Muscle layer of duodenum (tissue), 2 donors: Measurements from ENCODE around the gene RNF17.

ENCODE experiments used
- H3K27ac ChIP-seq: one replicate; pipeline ENCODE4 v1.7.0; 2013; ENCODE audit warnings: mild to moderate bottlenecking, low read length
- H3K27me3 ChIP-seq: one replicate; pipeline ENCODE4 v1.7.0; 2013; ENCODE audit warnings: low read depth, mild to moderate bottlenecking, control low read depth, low read length
- H3K36me3 ChIP-seq, 2 donors: one replicate each; pipeline ENCODE4 v1.7.0; 2013; ENCODE audit warnings: low read length in 2 of 2, control low read depth in 1 of 2, mild to moderate bottlenecking in 1 of 2; ENCODE audit not compliant: insufficient read depth in 2 of 2, control insufficient read depth in 1 of 2
- H3K4me1 ChIP-seq, 2 donors: one replicate each; pipeline ENCODE4 v1.7.0; 2013; ENCODE audit warnings: low read length in 2 of 2, mild to moderate bottlenecking in 2 of 2, control low read depth in 1 of 2, moderate library complexity in 1 of 2; ENCODE audit not compliant: insufficient read depth in 2 of 2, control insufficient read depth in 1 of 2
- H3K4me3 ChIP-seq, 2 donors: one replicate each; pipeline ENCODE4 v1.7.0; 2013; ENCODE audit warnings: low read length in 2 of 2, low read depth in 1 of 2, mild to moderate bottlenecking in 1 of 2
- H3K9me3 ChIP-seq, 2 donors: one replicate each; pipeline ENCODE4 v1.7.0; 2013; ENCODE audit warnings: low read length in 2 of 2, control low read depth in 1 of 2, mild to moderate bottlenecking in 1 of 2; ENCODE audit not compliant: control insufficient read depth in 1 of 2
- donor health status: healthy.

RNF17 gene, protein sequence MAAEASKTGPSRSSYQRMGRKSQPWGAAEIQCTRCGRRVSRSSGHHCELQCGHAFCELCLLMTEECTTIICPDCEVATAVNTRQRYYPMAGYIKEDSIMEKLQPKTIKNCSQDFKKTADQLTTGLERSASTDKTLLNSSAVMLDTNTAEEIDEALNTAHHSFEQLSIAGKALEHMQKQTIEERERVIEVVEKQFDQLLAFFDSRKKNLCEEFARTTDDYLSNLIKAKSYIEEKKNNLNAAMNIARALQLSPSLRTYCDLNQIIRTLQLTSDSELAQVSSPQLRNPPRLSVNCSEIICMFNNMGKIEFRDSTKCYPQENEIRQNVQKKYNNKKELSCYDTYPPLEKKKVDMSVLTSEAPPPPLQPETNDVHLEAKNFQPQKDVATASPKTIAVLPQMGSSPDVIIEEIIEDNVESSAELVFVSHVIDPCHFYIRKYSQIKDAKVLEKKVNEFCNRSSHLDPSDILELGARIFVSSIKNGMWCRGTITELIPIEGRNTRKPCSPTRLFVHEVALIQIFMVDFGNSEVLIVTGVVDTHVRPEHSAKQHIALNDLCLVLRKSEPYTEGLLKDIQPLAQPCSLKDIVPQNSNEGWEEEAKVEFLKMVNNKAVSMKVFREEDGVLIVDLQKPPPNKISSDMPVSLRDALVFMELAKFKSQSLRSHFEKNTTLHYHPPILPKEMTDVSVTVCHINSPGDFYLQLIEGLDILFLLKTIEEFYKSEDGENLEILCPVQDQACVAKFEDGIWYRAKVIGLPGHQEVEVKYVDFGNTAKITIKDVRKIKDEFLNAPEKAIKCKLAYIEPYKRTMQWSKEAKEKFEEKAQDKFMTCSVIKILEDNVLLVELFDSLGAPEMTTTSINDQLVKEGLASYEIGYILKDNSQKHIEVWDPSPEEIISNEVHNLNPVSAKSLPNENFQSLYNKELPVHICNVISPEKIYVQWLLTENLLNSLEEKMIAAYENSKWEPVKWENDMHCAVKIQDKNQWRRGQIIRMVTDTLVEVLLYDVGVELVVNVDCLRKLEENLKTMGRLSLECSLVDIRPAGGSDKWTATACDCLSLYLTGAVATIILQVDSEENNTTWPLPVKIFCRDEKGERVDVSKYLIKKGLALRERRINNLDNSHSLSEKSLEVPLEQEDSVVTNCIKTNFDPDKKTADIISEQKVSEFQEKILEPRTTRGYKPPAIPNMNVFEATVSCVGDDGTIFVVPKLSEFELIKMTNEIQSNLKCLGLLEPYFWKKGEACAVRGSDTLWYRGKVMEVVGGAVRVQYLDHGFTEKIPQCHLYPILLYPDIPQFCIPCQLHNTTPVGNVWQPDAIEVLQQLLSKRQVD (N-terminal part only)

DNA sequence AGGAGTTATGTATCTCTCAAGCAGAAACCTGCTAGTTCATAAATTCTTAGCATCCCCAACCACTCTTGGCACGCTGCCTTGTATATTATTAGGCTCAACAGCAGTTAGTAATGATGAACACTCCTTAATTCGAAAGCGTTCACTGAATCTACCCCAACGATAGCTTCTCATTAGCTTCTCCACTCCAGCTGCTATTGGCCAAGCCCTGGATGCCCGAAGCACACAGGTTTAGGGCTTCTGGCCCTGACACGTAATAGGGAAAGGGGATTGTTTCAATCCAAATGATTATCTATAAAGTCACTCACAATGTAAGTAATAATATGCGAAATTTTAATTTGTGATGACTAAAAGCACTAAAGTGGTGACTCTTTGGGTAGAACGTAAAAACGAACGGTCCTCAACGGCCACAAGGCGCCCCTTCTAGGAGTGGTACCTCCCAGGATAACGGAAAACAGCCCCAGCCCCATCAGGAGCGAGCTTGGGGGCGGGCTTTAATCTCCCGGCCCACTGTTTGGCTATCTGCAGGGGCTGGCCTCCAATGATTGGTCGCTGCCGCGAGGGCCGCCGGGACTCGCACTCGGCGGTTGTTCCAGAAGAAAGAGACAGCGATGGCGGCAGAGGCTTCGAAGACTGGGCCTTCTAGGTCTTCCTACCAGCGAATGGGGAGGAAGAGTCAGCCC lies at the start of gene RNF17:
Gene RNF17, plus strand, starts transcription at position 574 of the 680 bp plus-strand sequence. Its CDS starts 35 bp downstream, at position 609.
- Histone ChIP-seq H3K27ac (no peak within 1 kb of the TSS), H3K27me3 (no peaks in the 10 kb centered on the region), H3K9me3 (no peaks in the 10 kb centered on the region), H3K36me3 (no peaks in the 10 kb centered on the region), H3K4me1 (no peaks in the 10 kb centered on the region), H3K4me3 (no peak within 1 kb of the TSS)

DNA sequence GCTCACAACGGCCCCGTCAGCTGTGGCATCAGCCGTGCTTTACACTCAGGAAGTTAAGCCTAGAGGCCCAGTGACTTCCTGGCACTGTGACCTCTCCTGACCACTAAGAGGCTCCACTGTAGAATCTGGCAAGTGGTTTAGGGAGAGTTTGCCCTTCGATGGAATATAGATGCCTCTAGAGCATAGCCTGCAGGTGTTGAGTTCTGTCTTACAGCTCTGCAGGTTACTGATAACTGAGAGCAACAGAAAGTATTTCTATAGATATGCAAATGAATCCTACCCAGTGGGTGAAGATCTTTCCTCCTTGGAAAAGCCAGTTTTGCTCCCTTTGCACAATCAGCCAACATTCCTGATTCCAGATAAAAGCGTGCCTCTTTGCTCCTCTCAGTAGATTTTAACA lies 48.0 kb upstream of the RNF17 start:
- H3K4me3 ChIP-seq, result no peak overlapping the region
- no peak overlapping the region for H3K27ac ChIP-seq
- peaks cover 0 to 4% of the 10 kb centered on the region in 2 donors for H3K4me1 ChIP-seq
- no peaks in the 10 kb centered on the region for H3K27me3 ChIP-seq
- H3K36me3 ChIP-seq, result no peaks in the 10 kb centered on the region
- no peaks in the 10 kb centered on the region for H3K9me3 ChIP-seq

DNA sequence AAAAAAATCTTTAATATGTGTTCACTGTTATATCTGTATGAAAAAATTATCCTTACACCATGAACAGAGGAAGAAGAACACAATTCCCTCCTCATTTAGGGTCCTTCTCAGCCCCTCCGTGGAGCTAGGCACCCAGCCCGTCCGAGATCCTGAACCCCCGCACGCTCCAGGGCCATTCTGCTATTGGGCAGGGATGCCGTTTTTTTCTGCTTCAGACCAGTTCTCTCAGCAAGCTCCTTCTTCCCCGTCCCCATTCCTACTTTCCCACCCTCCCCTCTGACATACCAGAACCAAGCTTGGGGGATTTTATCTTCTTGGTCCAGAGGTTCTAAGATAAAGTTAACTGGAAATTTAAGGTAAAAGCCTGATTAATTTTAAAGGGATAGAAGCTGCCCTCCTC lies 47.5 kb upstream of the RNF17 start:
- no peaks in the 10 kb centered on the region for H3K36me3 ChIP-seq
- no peak overlapping the region for H3K27ac ChIP-seq
- H3K27me3 ChIP-seq, result no peaks in the 10 kb centered on the region
- H3K4me3 ChIP-seq, result no peak overlapping the region
- no peaks in the 10 kb centered on the region for H3K9me3 ChIP-seq
- peaks cover 0 to 4% of the 10 kb centered on the region in 2 donors for H3K4me1 ChIP-seq

DNA sequence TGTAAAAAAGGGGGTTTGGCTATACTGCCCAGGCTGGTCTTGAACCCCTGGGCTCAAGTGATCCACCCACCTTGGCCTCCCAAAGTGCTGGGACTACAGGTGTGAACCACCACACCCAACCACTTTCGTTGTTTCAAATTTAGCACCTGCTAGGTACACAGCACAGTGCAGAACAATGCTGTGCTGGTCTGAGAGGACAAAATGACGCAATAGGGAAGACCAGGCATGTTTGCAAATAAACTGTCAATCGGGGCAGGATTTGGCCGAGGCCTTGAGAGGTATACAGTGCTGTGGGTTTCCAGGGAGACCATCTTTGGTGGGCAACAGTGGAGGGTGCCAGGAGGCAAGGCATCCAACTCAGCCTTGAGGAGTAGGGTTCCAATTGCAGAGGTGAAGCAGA lies 46.8 kb upstream of the RNF17 start:
- Histone ChIP-seq H3K4me3 (no peak overlapping the region), H3K36me3 (no peaks in the 10 kb centered on the region), H3K4me1 (peaks cover 0 to 4% of the 10 kb centered on the region in 2 donors), H3K27ac (no peak overlapping the region), H3K9me3 (no peaks in the 10 kb centered on the region), H3K27me3 (no peaks in the 10 kb centered on the region)

DNA sequence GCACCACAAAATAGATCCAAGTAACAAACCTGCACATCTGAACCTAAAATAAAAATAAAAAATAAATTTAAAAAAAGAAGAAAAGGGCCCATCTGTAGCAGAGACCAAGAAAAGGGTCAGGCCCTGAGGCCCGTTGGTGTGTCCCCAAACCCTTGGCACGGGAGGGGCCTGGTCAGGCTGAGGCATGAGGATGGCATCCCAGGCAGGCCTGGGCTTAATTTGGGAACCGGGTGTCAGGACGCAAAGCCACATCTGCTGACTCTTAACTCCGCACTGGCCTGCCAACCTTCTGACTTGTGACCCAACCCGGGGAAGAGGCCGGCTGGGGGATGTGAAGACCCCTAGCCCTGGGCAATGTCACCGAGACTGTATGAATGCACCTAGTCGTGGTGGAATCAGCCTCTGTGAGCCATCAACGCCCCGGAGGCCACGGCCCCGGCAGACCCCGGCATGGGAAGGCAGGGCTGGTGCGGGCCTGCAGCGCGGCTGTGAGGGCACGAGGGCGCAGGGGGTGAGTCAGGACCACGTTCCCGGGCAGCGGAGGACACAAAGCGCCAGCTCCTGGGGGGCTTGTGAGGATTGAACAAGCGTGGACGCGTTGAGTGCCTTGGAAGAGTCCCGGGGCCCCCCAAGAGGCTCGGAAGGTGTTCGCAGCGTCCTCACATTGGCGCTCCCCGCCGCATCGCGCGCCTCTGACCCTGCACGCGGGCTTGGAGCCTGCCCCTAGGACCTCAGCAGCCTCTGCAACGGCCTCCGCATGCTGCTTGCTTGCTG lies 45.6 kb upstream of the RNF17 start:
- H3K36me3 ChIP-seq, result no peaks in the 10 kb centered on the region
- H3K27ac ChIP-seq, result no peak overlapping the region
- no peaks in the 10 kb centered on the region for H3K27me3 ChIP-seq
- H3K4me1 ChIP-seq, result no peaks in the 10 kb centered on the region
- H3K4me3 ChIP-seq, result no peak overlapping the region
- no peaks in the 10 kb centered on the region for H3K9me3 ChIP-seq

DNA sequence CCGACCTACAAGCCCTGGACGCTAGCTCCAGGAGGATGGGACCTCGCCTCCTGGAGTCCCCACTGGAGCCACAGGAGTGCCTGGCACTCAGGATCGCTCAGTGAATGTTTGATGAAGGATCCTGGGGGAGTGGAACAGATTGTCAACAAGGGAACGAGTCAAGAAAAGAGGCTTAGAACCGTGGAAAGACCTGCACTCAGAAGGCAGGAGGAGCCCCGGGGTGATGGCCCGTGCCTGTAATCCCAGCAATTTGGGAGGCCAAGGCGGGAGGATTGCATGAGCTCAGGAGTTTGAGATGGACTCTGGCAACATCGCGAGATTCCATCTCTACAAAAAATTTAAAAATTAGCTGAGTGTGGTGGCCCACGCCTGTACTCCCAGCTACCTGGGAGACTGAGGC lies 44.8 kb upstream of the RNF17 start:
- Histone ChIP-seq H3K27me3 (no peaks in the 10 kb centered on the region), H3K9me3 (no peaks in the 10 kb centered on the region), H3K36me3 (no peaks in the 10 kb centered on the region), H3K4me3 (no peak overlapping the region), H3K4me1 (no peaks in the 10 kb centered on the region), H3K27ac (no peak overlapping the region)

DNA sequence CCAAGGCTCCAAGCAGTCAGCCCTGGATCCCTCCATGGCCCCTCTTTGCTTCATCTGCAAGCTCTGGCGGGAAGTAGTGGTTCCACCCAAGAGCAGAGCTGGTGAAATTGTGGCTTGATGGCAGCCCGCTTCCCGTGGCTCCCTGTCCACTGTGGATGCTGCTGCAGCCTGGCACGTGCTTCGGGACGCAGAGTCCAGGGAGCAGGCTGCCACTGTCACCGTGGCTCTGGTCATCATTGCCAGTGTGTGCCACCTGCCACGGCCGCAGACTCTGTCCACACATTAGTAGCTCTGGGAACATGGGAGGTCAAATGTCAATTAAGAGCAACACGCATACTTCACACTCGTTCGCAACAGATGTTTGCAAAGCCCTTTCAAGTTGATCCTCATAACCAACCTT lies 40.8 kb upstream of the RNF17 start:
- Histone ChIP-seq H3K4me3 (no peak overlapping the region), H3K27me3 (no peaks in the 10 kb centered on the region), H3K27ac (no peak overlapping the region), H3K36me3 (no peaks in the 10 kb centered on the region), H3K9me3 (no peaks in the 10 kb centered on the region), H3K4me1 (no peaks in the 10 kb centered on the region)

DNA sequence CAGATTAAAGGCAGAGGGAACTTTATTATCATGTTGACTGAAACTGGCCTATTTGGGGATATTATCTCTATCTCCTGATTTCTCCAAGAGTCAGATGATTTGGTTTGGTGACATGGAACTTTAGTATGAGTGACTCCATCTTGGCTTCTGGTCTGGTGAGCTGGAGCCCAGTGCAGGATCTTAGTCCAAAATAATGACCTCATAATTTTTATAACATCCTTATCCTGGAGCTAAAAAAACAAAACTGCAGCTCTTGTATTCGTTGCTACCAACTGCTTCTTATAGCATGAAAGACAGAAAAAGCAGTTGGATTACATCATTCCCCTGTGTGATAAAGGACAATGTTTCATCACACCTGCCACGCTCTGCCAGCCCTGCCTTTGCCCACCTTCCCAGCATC lies 39.3 kb upstream of the RNF17 start:
- H3K27ac ChIP-seq, result no peak overlapping the region
- no peaks in the 10 kb centered on the region for H3K36me3 ChIP-seq
- no peaks in the 10 kb centered on the region for H3K27me3 ChIP-seq
- no peaks in the 10 kb centered on the region for H3K9me3 ChIP-seq
- H3K4me1 ChIP-seq, result no peaks in the 10 kb centered on the region
- no peak overlapping the region for H3K4me3 ChIP-seq

DNA sequence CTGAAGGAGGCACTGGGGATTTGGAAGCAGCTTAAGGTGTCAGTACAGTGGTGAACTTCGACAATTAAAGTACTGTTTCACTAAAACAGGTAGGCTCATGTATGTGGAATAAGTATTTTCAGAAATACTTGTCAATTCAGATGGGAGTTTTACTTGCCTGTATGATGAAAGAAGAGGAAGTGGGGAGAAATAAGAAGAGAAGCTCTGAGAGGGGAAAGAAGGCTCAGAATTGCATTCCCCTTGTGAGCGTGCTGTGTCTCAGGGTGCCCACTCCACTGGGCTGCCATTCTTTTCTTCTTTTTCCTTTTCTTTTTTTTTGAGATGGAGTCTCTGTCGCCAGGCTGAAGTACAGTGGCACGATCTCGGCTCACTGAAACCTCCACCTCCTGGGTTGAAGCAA lies 38.6 kb upstream of the RNF17 start:
- Histone ChIP-seq H3K27ac (no peak overlapping the region), H3K27me3 (no peaks in the 10 kb centered on the region), H3K4me3 (no peak overlapping the region), H3K36me3 (no peaks in the 10 kb centered on the region), H3K9me3 (no peaks in the 10 kb centered on the region), H3K4me1 (no peaks in the 10 kb centered on the region)
